Superior temporal gyrus (tissue), 1 donor: ENCODE measurements around the gene TAOK3.
"Not testable (repeated sequence)": the region's sequence is repeated elsewhere in the genome, so short reads cannot be mapped to it uniquely, and the experiment has no call there.

Source experiments
- DNase-seq: peaks from one replicate; pipeline ENCODE4 v3.0.0-alpha.2; 2016; ENCODE audit errors: extremely low spot score

The TAOK3 gene

GRCh38 chr12:118337194-118337838 is 35.4 kb downstream of the TAOK3 start:
- no peak for DNase-seq

- DNase-seq = no peak
Observed at GRCh38 chr12:118336123-118336522, 36.6 kb downstream of the TAOK3 start.

- no peak for DNase-seq
Observed at GRCh38 chr12:118334939-118335567, 37.7 kb downstream of the TAOK3 start.

GRCh38 chr12:118334241-118334640 is 38.5 kb downstream of the TAOK3 start:
- DNase-seq = no peak

GRCh38 chr12:118332511-118332910 is 40.2 kb downstream of the TAOK3 start:
- no peak for DNase-seq

- no peak for DNase-seq
Observed at GRCh38 chr12:118330421-118331018, 42.2 kb downstream of the TAOK3 start.

- DNase-seq = no peak
Observed at GRCh38 chr12:118328486-118329330, 44.0 kb downstream of the TAOK3 start.

GRCh38 chr12:118327391-118327790 is 45.3 kb downstream of the TAOK3 start:
- DNase-seq = no peak

GRCh38 chr12:118326991-118327390 is 45.7 kb downstream of the TAOK3 start:
- DNase-seq = no peak

- DNase-seq = no peak
Observed at GRCh38 chr12:118325081-118325480, 47.6 kb downstream of the TAOK3 start.

- DNase-seq = no peak
Observed at GRCh38 chr12:118319627-118320026, 53.1 kb downstream of the TAOK3 start.

GRCh38 chr12:118318744-118319143 is 54.0 kb downstream of the TAOK3 start:
- DNase-seq = no peak

GRCh38 chr12:118317729-118318128 is 55.0 kb downstream of the TAOK3 start:
- DNase-seq = no peak

- no peak for DNase-seq
Observed at GRCh38 chr12:118315821-118316220, 56.9 kb downstream of the TAOK3 start.

GRCh38 chr12:118312578-118312977 is 60.1 kb downstream of the TAOK3 start:
- DNase-seq = no peak

- no peak for DNase-seq
Observed at GRCh38 chr12:118311666-118312065, 61.0 kb downstream of the TAOK3 start.

GRCh38 chr12:118310320-118310719 is 62.4 kb downstream of the TAOK3 start:
- no peak for DNase-seq

GRCh38 chr12:118308006-118308405 is 64.7 kb downstream of the TAOK3 start:
- not testable (repeated sequence) for DNase-seq

GRCh38 chr12:118307069-118307954 is 65.4 kb downstream of the TAOK3 start:
- no peak for DNase-seq

- DNase-seq = no peak
Observed at GRCh38 chr12:118304093-118304492, 68.6 kb downstream of the TAOK3 start.

- no peak for DNase-seq
Observed at GRCh38 chr12:118302053-118302452, 70.7 kb downstream of the TAOK3 start.
